ENCODE data around the gene TRAF7. TPM values are rescaled to one million over a fixed set of nuclear protein-coding genes. Genes with fewer than 3 reads are reported as not detected.
A peak's percentile ranks its signal among the peaks of the same experiment; 100 is the strongest.

TRAF7 gene
- total and polyA plus RNA-seq, 2 of the 13 experiments (the other 11 are each of a cell fraction or from before 2014, with no cell fraction given): 47.9 to 65.6 TPM

DNA sequence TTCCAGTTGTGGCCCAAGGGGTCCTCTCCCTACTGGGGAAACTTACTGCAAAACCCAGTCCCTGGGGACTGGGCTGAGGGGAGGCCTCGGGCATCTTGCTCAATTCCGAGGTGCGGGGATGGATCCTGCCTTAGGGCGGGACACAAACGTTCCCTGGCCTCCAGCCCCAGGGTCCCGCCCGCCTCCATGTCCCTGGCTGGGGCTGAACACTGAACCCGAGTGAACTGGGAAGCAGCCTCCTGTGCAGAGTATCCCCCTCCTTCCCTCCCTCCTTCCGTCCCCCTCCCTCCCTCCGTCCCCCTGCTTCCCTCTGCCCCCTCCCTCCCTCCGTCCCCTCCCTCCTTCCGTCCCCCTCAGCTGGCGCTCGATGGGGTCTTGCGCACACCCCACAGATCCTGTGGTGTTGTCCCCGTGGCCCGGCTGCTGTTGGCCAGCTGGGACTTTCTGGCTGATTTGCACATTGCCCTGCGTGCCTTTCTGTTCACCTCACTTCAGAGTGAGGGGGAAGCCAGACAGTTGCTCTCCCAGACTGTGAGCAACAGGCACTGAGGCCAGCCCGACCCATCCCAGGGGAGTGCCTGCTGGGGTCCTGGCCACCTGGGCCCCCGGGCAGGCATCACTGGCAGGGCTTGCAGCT is 5.5 kb downstream of the TRAF7 start (continued):
- TF ChIP-seq EHMT2 (IDR thresholded peaks at IDR 0.05; ENCODE audit: borderline replicate concordance, low read depth, low read length) (no peak), CEBPG (CRISPR knock-in tag; IDR thresholded peaks at IDR 0.05) (0 out of 2 replicates have a peak, but pooled peaks have one; percentile 23), CEBPB (IDR thresholded peaks at IDR 0.05; ENCODE audit: borderline replicate concordance, low read depth, low read length) (peak; percentile 14; the same call in 1 of the 2 replicates), ZNF768 (CRISPR knock-in tag; IDR thresholded peaks at IDR 0.05) (peak; percentile 77), DR1 (CRISPR knock-in tag; IDR thresholded peaks at IDR 0.05) (no peak), PLRG1 (conservative IDR thresholded peaks at IDR 0.05) (no peak), MEIS1 (CRISPR knock-in tag; IDR thresholded peaks at IDR 0.05; ENCODE audit: borderline replicate concordance) (no peak), ZNF619 (CRISPR knock-in tag; IDR thresholded peaks at IDR 0.05) (no peak)

DNA sequence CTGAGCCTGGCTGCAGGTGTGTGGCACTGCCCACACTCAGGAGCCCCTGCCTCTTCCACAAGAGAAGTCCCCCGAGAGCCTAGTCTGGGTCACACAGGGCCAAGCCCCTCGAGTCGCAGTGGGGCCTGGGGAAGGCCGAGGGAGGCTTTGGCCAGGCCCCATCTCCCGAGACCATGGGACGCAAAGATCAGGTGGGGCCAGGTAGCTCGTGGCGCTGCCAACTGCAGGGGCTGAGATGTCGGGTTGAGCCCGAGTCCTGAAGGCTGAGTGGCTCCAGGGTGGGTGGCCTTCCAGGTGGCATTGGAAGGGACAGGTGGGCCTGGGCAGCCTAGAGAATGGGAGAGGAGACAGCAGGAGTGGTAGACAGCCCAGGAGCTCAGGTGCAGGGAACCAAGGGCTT is 6.3 kb downstream of the TRAF7 start:
- peaks cover 4 to 12% of the 10 kb centered on the region in 2 experiments; a peak in 3 of 5 replicates for H3K36me3 ChIP-seq (replicated peaks in 1 of 2; ENCODE audit: control insufficient read depth in 1 of 2, insufficient read depth in 2 of 2, low read length in 2 of 2)
- H3K4me2 ChIP-seq (ENCODE audit: low read depth, low read length): no peak overlapping the region
- ChIA-PET POLR2A (interaction anchor here (0.7 to 3.4 kb wide), 9 partner anchors 8 to 197 kb away, joined by 3 to 36 read pairs (median 3); partner anchors contain the start of genes RPS2 and TRAF7), CTCF (ENCODE audit: low intra/inter-chr PET ratio, low total read pairs) (no interaction called here)
- H3K9ac ChIP-seq (ENCODE audit: insufficient read depth, low read depth, low read length): no peak overlapping the region
- BruUV-seq (replicated peaks): no TSS peak
- intact Hi-C loops (cut with micrococcal nuclease; ENCODE audit: unreplicated experiment) (loop anchor here (5.0 kb wide), 1 partner anchor 35 kb away; the partner anchor contains the start of gene CASKIN1), in situ Hi-C loops (cut with HindIII; ENCODE audit: extremely low pct_ligation_motif_present, low pct_unique_long_range_greater_than_20kb) (no loop called here)
- no peaks in the 10 kb centered on the region for H3K27me3 ChIP-seq (ENCODE audit: control insufficient read depth in 1 of 2, insufficient read depth in 2 of 2, low read length in 2 of 2)
- ATAC-seq (no peak), FAIRE-seq (no peak), DNase-seq (ENCODE audit: low spot score) (no peak)
- no peaks in the 10 kb centered on the region for H3K9me3 ChIP-seq (ENCODE audit: low read length)
- no peak overlapping the region for H3K4me3 ChIP-seq (replicated peaks in 1 of 3; ENCODE audit: insufficient read depth in 1 of 3, low read depth in 2 of 3, low read length in 3 of 3)
- H4K20me1 ChIP-seq (ENCODE audit: insufficient read depth, low read length): peaks cover 38% of the 10 kb centered on the region
- TF ChIP-seq, protein P1, sequence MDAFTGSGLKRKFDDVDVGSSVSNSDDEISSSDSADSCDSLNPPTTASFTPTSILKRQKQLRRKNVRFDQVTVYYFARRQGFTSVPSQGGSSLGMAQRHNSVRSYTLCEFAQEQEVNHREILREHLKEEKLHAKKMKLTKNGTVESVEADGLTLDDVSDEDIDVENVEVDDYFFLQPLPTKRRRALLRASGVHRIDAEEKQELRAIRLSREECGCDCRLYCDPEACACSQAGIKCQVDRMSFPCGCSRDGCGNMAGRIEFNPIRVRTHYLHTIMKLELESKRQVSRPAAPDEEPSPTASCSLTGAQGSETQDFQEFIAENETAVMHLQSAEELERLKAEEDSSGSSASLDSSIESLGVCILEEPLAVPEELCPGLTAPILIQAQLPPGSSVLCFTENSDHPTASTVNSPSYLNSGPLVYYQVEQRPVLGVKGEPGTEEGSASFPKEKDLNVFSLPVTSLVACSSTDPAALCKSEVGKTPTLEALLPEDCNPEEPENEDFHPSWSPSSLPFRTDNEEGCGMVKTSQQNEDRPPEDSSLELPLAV (CRISPR knock-in tag; conservative IDR thresholded peaks at IDR 0.05; ENCODE audit: low read depth): no peak
- TF ChIP-seq NCOA2 (CRISPR knock-in tag; IDR thresholded peaks at IDR 0.05): no peak
- peak; percentile 34 for TF ChIP-seq AGO2 (optimal IDR thresholded peaks at IDR 0.05; ENCODE audit: low read depth, low read length)
- TF ChIP-seq RFX3 (CRISPR knock-in tag; IDR thresholded peaks at IDR 0.05): no peak
- 97% methylated on average over 5 of the region's 10 CpGs for WGBS (ENCODE audit: low lambda C conversion rate)
- H2AFZ ChIP-seq (ENCODE audit: low read length): no peak overlapping the region
- H3K79me2 ChIP-seq (ENCODE audit: insufficient read depth, low read length): peaks cover 50% of the 10 kb centered on the region
- H3K4me1 ChIP-seq (ENCODE audit: insufficient read depth, low read length): peaks cover 88% of the 10 kb centered on the region
- H3K27ac ChIP-seq (ENCODE audit: extremely low read length, insufficient read depth, low read length): peak overlapping the region; percentile 63
